HG02943 (cell line): ENCODE results near the gene FLRT2.

Experiments
- ATAC-seq: cut with Tn5 transposase; IDR thresholded peaks from one replicate; pipeline ENCODE4 v1.9.1; 2021; ENCODE audit warnings: mild to moderate bottlenecking, low read depth, moderate library complexity; ENCODE audit not compliant: unreplicated experiment

The FLRT2 gene

DNA sequence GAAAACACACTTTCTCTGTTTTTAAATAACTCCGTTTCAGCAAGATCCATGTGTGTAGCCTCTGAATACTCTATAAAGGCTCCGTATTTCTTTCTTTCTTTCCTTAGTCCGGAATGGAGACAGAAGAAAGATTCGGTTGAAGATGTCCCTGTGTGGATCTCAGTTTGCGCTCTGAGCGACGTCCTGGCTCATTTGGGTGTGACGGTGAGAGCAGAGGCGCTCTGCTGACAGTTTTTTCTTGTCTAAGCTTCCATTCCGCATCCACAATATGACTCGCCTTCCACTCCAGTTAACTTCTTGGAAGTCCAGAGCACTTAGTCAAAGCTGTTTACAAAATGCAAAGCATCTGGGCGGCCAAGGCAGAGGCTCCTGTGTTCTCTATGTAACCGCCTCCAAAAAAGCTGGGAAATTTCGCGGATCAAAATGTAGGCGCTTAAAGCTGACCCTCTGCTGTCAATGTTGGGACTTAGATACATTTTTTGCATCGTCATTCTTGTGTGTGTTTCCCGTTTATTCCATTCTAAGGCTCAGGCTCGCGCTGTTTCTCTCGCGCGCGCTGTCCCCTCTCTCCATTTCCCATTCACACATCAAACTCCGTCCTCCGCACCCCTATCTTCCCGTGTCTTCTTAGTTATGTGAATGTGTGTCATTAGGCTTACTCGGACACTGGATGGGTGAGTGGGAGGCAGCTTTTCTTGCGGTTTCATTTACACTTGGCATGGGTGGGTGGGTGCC lies 880 bp upstream of the FLRT2 start:
- no peak for ATAC-seq

GRCh38 chr14:85530626-85531025 lies 682 bp downstream of the FLRT2 start:
- ATAC-seq: no peak

DNA sequence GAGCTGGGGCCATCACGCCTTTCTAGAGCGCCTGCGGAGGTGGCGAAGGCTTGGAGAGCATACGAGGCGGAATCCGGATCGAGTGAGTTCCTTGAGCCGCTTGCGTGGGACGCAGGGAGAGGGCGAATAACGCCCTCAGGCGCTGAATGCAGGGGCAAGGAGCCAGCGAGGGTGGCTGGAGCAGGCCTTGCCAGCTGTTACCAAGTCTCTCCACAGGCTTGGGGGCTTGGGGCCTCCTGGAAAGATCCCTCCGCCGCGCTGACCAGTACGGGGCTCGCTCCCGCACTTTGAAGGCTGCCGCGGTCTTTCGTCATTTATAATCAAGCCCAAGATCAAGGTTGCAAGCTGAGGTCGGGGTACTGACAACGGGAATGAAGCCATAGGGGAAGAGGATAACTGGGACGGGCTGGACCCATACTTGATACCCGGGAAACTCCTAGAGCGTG lies 1.2 kb downstream of the FLRT2 start:
- ATAC-seq: no peak

DNA sequence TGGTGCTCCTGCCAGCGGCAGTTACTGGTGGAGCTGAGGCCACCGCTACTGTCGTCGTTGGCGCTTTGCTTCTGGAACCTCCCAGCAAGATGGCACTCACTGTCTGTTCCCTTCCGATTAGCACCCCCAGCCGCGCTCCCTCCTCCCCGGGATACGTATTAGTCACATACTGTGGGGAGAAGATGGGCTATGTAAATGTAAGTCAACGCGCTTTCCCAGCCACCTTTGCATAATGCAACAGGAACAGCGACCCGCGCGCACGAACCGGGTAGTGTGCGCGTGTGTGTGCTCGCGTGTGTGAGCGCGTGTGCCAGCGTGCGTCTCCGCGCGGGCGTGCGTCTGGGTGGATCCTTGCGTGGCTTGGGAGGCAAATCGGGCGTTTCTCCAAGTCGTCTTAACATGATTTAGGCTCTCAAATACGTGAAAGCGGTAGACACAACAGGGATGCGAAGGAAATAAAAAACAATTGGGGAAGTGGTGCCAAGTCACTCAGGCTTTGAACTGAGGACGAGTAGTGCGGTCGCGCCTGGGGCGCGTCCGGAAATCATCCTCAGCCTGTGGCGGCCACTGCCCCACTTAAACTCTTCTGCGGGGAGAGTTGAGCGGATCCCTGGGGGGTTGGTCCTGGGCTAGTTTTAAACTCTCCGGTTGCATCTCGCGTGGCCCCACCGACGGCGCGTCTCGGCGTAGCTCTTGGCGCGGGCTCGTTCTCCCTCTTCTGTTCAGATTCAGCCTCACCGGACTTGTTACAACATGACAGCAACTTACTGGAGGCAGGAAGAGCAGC lies 1.8 kb downstream of the FLRT2 start:
- no peak for ATAC-seq

GRCh38 chr14:85532374-85533022 lies 2.6 kb downstream of the FLRT2 start:
- ATAC-seq: no peak

GRCh38 chr14:85533023-85533860 lies 3.3 kb downstream of the FLRT2 start:
- no peak for ATAC-seq

GRCh38 chr14:85533861-85534291 lies 3.9 kb downstream of the FLRT2 start:
- ATAC-seq: no peak

DNA sequence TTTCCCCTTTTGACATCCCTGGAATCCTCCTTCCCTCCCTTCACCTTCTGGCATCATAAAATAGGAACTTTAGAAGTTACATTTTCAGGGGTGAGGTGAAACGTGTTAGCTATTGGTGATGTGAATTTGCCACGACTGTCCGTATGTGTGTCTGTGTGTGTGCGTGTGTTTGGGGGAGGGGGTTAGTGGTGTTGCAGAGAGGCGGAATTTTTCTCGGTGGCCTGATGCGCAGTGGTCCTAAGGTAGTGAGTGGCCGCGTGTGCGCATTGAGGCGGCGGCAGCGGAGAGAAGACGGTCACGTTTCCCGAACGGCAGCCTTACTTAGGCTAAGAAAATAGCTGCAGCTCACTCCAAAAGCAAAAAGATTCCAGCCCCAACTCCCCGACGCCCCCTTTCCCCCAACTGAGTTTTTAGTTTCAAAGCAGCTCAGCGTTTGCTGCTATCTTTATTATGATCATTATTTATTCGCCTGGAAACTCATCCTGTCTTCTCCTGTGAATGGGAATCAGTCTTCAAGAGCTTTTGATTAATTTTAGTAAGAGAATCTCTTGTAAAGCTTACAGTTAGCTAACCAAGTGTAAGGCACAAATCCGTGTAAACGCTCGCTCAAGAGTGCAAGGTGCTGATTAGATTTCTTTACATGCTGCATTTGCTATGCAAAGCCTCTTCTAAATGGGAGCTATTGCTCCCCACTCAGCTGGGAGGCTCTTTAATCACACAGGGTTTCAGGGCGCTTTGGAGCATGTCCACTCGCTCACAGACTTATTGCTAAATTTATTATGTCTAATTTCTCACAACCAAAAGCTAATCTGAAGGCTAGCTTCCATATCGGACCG lies 4.7 kb downstream of the FLRT2 start:
- ATAC-seq: no peak

DNA sequence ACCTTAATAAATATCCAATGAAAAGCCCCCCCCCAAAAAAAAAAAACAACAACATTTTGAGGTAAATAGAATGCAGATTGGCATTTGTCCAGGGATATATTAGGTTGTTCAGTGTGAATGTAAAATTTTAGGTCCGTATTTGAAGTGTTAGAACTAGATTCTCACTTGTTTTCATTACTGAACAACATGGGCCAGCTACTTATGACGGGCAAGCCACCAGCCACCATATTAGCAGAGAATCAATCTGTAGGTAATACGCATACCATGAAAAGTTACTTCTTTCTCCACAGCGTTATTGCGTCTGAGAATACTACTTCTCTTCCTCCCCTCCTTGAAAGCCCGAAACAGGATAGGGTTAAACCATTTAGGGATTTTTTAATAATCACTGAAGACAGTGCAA lies 5.4 kb downstream of the FLRT2 start:
- ATAC-seq: no peak

GRCh38 chr14:85535991-85536832 lies 6.3 kb downstream of the FLRT2 start:
- ATAC-seq: no peak

DNA sequence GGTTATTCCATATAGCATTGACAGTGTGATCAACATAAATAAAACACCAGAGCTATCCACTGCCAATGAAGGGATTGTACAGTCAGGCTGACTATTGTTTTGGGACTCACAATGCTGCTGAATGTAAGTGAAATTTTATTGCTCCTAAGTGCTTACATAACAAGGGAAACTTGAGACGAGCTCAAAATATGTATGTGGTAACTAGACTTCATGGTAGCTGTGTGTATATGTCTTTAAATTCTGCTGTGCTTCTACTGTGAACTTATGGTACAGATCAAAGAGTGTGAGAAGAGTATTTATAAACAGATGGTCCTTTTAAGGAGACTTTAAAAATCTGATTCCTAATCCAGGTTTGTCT lies 6.9 kb downstream of the FLRT2 start:
- ATAC-seq: no peak

DNA sequence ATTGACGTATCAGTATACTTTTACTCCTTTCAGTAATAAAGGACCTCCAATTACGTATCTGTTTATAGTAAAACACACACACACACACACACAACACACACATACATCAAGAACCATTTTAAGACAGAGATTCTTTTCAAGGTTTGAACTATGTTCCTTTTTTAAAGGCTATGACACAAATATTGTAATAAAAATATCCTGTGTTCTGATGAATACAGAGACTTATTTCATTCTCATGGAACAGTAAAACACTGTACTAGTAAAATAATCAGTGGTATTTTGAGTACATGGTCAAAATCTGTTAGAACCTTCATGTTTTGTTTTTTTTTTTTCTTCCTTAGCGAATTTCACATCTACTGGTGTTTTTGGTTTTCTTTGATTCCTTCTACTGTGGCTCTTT lies 7.6 kb downstream of the FLRT2 start:
- ATAC-seq: no peak

- no peak for ATAC-seq
These were observed 8.7 kb downstream of the FLRT2 start for GRCh38 chr14:85538636-85539035.

- ATAC-seq: no peak
These were observed 9.6 kb downstream of the FLRT2 start for GRCh38 chr14:85539510-85539909.

DNA sequence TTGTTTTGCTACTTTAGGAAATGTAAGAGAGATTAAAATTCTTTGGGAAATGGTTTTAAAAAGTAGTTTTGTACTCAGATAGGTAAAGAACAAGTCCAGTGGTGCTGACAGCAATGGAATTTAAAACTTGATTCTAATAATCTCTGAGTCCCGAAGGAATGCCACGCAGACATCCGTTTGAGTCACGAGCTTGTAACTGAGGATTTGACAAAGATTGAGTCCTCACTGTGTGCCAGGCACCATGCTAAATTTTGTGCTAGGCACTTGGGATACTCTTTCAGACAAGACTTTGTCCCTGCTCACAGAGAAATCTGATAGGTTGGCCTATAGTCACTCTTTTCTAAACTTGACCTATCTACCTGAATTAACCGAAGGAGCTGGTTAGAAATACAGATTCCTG lies 12.7 kb downstream of the FLRT2 start:
- no peak for ATAC-seq

- no peak for ATAC-seq
These were observed 15.8 kb downstream of the FLRT2 start for GRCh38 chr14:85545738-85546137.

GRCh38 chr14:85546390-85546789 lies 16.4 kb downstream of the FLRT2 start:
- ATAC-seq: no peak

DNA sequence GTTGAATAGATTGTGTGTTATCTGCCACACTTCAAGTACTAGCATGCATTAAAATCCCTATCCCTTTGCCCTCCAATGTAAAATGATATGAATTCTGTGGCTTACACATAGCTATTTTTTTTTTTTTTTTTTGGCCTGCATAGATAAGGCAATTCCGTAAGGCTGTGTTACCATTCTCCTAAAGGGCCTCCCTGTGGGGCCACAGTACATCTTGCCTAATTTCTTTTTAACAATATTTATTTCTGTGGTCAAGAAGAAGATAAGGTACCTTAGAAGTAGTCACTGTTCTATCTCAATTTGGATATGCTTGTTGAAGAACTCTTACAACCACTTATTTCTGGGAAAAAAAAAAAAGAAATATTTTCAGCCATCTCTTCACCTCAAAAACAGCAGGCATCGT lies 19.8 kb downstream of the FLRT2 start:
- no peak for ATAC-seq

DNA sequence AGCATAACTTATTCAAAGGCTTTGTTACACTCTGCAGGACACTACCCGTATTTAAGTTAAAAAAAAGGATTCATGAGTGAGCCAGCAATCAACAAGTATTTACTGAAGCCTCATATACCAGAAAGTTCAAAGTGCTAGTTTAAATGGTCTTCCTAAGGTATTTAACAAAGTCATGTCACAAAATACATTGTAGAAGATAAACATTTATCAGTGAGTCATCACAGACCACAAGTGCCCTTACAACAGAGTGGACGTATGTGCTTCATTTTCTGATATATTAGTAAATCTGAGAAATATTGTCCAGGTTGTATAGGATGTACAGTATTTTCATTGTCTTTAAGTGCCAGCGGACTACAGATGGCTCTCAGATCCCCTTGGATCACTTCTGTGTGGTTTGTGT lies 24.2 kb downstream of the FLRT2 start:
- no peak for ATAC-seq
